Hindlimb muscle (tissue), 1 donor: Measurements from ENCODE around the gene COL4A5. TPM values are rescaled to one million over a fixed set of nuclear protein-coding genes. Genes with fewer than 3 reads are reported as not detected.

Source experiments
- polyA plus RNA-seq: library from polyadenylated mRNA; unstranded; fragments of 120-200 nt; gene quantifications from one replicate; pipeline ENCODE4 v1.2.1, GENCODE V29; 2013; ENCODE audit not compliant: insufficient read length

The COL4A5 gene
- polyA plus RNA-seq, 1 donor = 18.4 TPM

Other genes with a start within 250 kb of the COL4A5 start
- gene COL4A6, start 1.4 kb upstream of the COL4A5 start, polyA plus RNA-seq = 2.6 TPM